Activated gamma-delta T cell treated with anti-CD3 and anti-CD28 coated beads, Interleukin-2, amount 50 U/mL, for 16 hours (primary cell): Measurements from ENCODE around the gene FAM83E.

Experiments
- DNase-seq: peaks from one replicate; pipeline ENCODE4 v3.0.0-alpha.2; 2020; ENCODE audit warnings: low read depth

Gene FAM83E

DNA sequence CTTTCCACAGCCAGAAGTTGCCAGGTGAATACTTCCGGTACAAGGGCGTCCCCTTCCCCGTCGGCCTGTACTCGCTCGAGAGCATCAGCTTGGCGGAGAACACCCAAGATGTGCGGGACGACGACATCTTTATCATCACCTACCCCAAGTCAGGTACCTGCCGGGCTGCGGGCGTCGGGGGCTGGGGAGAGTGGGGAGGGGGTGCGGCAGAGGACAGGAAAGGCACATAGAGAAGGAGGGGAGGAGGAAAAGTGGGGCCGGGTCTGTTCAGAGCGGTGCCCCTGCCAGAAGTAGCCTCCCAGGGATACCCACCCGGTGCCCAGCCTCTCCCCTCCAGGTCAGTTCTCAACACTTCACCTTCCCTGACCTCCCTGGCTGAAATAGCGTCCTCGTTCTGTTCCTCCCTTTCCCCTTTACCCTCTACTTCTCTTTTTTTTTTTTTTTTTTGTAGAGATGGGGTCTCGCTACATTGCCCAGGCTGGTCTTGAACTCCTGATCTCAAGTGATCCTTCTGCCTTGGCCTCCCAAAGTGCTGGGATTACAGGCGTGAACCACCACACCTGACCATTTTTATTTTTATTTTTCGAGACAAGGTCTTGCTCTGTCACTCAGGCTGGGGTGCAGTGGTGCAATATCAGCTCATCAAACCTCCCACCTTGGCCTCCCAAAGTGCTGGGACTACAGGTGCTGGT, 38.8 kb downstream of the FAM83E start:
- no peak for DNase-seq

DNA sequence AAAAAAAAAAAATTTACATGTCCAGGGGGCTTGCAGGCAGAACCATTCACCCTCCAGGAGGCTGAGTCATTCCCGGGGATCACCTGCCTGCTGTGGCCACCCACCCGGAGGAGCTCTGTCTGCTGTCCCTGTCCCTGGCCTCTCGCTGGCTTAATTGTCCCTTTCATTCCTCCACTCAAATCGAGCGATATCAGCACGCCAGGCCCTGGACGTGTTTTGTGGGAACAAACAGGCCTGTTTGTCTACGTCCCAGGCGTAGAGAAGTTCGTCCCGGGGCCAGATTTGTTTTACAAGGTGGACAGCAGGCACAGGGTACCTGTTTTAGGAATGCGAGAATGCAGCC, 41.7 kb downstream of the FAM83E start:
- DNase-seq: no peak

- no peak for DNase-seq
Measured at GRCh38 chr19:48571378-48572162, 43.3 kb downstream of the FAM83E start.

- DNase-seq: no peak
Measured at GRCh38 chr19:48569814-48570213, 45.1 kb downstream of the FAM83E start.

DNA sequence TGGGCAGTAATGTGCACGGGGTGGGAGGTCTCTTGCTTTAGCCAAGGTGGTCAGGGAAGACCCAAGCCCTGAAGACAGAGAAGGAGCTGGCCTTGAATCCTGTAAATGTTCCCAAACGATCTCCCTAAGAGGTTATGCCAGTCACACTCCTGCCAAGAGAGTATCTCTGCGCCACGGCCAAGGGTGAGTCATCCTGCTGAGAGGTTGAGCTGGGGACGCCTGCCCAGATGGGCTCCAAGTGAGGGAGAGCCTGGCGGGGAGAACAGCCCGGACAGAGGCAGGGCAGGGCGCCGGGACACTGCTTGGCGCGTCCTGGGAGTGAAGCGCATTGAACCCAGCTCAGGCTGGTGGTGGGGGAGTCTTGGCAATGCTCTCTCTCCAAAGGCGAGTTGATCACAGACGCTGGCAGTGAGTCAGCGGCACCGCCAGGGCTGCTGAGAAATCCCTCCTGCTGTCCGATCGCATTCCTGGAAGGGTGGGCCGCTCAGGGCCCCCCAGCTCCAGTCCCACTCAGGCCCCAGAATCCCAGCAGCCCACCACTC, 46.5 kb downstream of the FAM83E start:
- DNase-seq: no peak

GRCh38 chr19:48565090-48565489, 49.8 kb downstream of the FAM83E start:
- no peak for DNase-seq
